GM21619 (cell line): ENCODE results near the gene AUH.

Experiments
- ATAC-seq: cut with Tn5 transposase; IDR thresholded peaks from one replicate; pipeline ENCODE4 v1.9.1; 2021; ENCODE audit not compliant: unreplicated experiment

The AUH gene

GRCh38 chr9:91297306-91297705 lies 64.4 kb downstream of the AUH start:
- no peak for ATAC-seq

- no peak for ATAC-seq
Measured at GRCh38 chr9:91296354-91296753, 65.4 kb downstream of the AUH start.

GRCh38 chr9:91295357-91295756 lies 66.4 kb downstream of the AUH start:
- ATAC-seq, result no peak

- no peak for ATAC-seq
Measured at GRCh38 chr9:91291866-91292265, 69.9 kb downstream of the AUH start.

- no peak for ATAC-seq
Measured at GRCh38 chr9:91289244-91289643, 72.5 kb downstream of the AUH start.

- ATAC-seq, result no peak
Measured at GRCh38 chr9:91285729-91286353, 75.9 kb downstream of the AUH start.

- no peak for ATAC-seq
Measured at GRCh38 chr9:91282292-91282691, 79.4 kb downstream of the AUH start.

GRCh38 chr9:91279296-91280204 lies 82.2 kb downstream of the AUH start:
- ATAC-seq, result no peak

- no peak for ATAC-seq
Measured at GRCh38 chr9:91276513-91276912, 85.2 kb downstream of the AUH start.

- ATAC-seq, result no peak
Measured at GRCh38 chr9:91275655-91276054, 86.1 kb downstream of the AUH start.

- ATAC-seq, result no peak
Measured at GRCh38 chr9:91274949-91275492, 86.7 kb downstream of the AUH start.

- ATAC-seq, result no peak
Measured at GRCh38 chr9:91273853-91274552, 87.7 kb downstream of the AUH start.

- no peak for ATAC-seq
Measured at GRCh38 chr9:91271156-91271555, 90.6 kb downstream of the AUH start.

- ATAC-seq, result no peak
Measured at GRCh38 chr9:91269907-91270491, 91.7 kb downstream of the AUH start.

- ATAC-seq, result no peak
Measured at GRCh38 chr9:91266448-91266847, 95.3 kb downstream of the AUH start.

GRCh38 chr9:91265514-91265913 lies 96.2 kb downstream of the AUH start:
- ATAC-seq, result no peak

- no peak for ATAC-seq
Measured at GRCh38 chr9:91261417-91261816, 100.3 kb downstream of the AUH start.

GRCh38 chr9:91259162-91259561 lies 102.6 kb downstream of the AUH start:
- no peak for ATAC-seq

- ATAC-seq, result no peak
Measured at GRCh38 chr9:91258451-91258850, 103.3 kb downstream of the AUH start.

- no peak for ATAC-seq
Measured at GRCh38 chr9:91256235-91256634, 105.5 kb downstream of the AUH start.

- no peak for ATAC-seq
Measured at GRCh38 chr9:91255327-91255726, 106.4 kb downstream of the AUH start.
